ELF-1 (cell line): Measurements from ENCODE around the gene FAM78A.
"Not testable (repeated sequence)": the region's sequence is repeated elsewhere in the genome, so short reads cannot be mapped to it uniquely, and the experiment has no call there.

Experiments
- DNase-seq: peaks from one replicate; pipeline ENCODE4 v3.0.0-alpha.2; 2016; ENCODE audit warnings: low read depth, low spot score

Gene FAM78A

DNA sequence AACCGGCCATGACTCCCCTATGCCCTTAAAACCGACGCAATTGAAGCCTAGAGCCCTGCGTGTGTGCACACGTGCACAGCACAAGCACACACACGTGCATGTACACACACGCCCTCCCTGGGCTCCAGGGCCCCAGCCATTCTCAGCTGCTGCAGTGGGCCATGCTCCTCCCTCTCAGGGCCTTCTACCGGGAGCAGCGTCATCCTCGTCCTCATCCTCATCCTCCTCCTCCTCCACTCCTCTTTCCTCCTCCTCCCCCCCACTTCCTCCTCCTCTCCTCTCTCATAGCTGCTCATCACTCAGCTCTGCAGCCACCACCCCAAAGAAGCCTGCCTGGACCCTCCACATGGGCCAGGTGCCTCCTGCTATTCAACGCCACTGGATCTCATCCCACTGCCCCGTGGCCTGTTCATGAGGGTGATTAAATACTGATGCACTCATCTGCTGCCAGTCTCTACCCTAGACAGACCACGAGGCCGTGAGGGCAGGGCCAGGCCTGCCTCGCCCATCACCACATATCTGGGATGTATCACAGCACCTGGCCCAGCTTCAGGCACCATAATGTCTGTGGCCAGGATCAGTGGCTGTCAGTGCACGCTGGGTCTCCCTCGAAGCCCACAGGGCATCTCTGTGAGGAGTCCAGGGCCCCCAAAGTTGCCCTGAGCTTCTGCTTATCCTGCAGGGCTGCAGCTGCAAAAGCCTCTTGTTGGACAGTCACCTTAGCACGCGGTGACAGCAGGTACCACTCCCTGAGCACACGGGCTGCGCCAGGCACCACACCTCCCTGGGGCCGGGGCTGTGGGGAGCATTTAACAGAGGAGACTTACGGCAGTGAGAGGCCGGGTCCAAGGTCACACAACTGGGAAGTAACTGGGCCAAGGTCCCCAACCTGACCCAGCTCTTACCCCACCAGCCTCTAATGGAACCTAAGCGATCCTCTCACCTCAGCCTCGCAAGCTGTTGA lies 9.8 kb downstream of the FAM78A start:
- no peak for DNase-seq

DNA sequence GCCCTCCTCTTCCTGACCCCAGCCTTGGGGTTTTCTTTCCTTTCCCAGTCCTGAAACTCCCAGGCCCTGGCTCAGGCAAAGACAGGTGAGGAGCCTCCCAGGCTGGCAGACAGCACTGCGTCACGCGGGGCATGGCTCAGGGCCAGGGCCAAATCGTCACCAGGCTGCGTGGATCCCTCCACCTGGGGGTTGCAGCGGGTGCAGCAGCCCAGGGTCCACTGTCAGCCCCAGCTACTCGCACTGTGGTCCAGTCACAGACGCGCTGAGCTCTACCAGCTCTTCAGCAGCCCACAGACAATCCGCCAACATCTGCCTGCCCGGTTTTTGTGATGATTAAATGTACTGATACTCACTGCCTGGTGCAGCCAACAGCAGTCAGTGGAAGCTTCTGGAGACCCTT lies 12.1 kb downstream of the FAM78A start:
- DNase-seq, result no peak

DNA sequence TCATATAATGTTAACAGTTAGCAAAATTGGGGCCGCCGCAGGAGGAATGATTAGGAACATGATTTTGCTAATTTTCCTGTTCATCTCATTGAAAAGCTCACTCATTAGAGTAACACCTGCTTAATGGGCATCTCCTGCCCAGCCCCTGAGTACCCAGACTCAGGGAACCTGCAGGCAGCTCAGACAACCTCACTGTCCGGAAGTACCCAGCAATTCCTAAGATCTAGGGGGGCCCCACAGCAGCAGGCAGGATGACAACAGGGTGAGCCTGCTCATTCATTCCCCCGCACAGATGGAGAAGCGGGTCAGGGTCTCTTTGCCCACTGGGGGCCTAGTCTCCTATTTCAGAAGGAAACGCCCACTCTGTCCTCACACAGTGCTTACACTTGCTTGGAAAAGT lies 12.6 kb downstream of the FAM78A start:
- no peak for DNase-seq

DNA sequence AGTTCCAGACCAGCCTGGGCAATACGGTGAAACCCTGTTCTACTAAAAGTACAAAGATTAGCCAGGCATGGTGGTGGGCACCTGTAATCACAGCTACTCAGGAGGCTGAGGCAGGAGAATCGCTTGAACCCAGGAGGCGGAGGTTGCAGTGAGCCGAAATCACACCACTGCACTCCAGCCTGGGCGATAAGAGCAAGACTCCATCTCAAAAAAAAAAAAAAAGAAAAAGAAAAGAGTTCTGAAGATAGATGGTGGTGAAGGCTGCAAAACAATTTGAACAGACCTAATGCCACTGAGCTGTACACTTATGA lies 13.3 kb downstream of the FAM78A start:
- not testable (repeated sequence) for DNase-seq

DNA sequence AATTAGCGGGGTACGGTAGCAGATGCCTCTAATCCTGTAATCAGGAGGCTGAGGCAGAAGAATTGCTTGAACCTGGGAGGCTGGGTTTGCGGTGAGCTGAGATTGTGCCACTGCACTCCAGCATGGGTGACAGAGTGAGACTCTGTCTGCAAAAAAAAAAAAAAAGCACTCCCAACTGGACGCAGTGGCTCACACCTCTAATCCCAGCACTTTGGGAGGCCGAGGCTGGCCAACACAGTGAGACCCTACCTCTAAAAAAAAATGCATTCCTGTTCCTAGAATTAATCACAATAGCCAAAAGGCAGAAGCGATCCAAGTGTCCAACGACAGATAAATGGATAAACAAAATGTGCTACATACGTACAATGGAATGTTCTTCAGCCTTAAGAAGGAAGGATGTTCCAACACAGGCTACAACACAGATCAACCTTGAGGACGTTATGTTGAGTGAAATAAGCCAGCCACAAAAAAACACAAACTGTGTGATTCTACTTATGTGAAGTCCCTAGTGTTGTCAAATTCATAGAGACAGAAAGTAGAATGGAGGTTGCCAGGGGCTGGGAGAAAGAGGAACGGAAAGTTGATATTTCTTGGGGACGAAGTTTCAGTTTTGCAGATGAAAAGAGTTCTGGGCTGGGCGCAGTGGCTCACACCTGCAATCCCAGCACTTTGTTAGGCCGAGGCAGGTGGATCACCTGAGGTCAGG lies 13.8 kb downstream of the FAM78A start:
- no peak for DNase-seq

DNA sequence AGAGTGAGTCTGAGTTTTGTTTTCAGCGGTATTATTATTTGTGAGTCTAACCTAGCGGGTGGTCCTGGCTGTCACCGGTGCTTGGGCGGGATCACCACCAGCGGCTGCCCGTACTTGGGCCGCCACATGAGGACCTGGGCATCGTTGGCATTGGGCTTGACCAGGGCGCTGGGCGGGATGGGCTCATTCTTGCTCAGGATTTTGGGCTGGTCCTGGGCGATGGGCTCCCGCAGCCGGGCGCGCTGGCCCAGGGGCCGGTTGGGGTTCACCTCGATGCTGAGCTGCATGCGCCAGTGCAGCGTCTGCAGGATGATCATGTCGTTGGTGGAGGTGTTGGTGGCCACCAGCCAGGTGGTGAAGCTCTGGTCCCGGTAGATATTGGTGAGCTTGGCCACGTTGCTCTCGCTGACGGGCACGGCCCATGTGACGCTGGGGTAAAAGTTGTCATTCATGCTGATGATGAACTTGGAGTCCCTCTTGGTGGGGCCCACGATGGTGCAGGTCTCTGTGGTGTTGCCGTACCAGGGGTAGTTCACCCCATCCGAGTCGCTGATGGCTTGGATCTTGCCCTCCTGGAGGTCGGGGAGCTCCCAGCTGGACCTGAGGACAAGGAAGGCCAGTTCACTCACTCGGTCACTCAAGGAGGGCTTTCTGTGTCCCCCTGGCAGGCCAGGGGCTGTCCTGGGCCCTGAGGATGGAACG lies 15.4 kb downstream of the FAM78A start:
- DNase-seq, result no peak

DNA sequence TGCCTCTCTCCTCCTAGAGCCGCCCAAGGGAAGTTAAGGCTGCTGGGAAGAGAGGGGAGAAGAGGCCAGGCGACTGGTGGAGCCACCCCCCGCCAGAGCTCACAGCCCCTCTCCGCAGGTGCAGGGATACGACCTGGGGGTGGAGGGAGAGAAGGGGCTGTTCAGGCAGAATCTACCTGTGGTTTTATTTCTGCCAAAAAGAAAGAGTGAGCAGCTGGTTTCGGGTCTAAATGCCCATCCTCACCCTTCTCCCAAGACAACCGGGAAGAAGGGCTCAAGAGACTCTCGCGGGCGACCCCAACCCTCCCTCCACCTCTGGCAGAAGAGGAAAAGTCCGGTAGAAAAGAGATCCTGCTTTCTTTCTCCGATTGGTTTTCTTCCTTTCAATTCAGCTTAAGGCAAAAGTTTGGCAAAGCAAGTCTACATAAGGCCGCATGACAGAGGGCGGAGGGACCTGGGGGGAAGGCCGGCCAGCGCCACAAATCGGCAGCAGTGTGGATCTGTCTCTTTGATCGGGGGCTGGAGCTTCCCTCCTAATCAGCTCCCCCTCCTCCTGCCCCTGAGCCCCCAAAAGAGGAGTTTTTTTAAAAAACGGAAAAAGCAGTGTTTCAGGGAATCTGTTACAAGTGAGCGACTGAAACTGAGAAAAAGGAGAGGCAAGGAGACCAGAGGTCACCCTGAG lies 16.3 kb downstream of the FAM78A start:
- DNase-seq, result no peak

DNA sequence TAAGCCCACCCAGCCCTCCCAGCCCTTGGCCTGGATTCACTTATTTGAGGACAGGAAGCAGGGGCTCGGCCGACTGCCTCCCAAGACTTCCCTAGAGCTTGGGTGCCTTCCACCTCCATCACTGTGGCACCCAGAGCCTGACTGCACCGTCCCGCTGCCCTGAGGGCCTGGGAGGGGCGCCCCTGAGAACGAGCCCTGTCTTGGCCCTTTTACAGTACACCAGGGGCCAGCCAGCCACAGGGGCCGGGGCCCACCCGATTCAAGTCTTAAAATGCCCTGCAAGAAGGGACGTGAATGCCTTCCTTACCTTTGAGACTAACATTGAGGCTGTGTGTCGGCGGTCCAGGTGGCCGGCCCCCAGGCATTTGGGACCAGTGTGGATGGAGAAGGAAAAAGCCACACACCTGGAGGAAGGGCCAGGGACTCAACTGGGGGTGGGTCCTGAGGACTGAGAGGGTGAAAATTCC lies 16.8 kb downstream of the FAM78A start:
- DNase-seq, result no peak

DNA sequence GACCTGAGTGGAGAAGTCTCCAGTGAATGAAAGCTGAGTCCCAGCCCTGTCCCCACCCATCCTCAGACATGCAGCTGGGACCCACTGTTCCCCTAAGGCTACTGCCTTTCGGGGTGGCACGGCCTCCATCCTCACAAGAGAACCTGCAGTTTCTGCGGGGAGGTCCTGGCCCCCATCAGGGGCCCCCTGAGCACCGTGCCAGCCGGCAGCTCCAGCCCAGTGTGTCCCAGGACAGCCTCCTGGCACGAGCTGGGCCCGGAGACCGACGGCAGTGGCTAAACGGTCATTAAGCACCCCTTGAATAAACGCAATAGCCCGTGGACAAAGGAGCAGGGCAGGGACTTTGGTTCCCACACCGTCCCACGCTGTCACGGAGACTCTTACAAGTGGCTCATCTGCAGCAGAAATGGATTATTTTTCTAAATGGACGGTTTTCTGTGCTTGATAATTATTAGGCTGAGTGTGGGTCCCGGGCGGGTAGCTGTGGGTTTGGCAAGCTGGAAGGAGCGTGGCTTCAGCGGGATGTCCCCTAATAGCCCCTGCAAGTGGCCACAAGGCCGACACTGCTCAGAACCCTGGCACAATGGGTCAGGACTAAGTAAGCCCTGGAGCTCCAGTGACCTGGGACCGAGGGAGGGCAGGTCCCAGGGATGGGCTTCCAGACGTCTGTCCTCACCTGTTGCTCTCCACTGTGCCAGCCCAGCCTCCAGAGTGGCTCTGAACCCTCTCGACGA lies 17.4 kb downstream of the FAM78A start:
- no peak for DNase-seq

DNA sequence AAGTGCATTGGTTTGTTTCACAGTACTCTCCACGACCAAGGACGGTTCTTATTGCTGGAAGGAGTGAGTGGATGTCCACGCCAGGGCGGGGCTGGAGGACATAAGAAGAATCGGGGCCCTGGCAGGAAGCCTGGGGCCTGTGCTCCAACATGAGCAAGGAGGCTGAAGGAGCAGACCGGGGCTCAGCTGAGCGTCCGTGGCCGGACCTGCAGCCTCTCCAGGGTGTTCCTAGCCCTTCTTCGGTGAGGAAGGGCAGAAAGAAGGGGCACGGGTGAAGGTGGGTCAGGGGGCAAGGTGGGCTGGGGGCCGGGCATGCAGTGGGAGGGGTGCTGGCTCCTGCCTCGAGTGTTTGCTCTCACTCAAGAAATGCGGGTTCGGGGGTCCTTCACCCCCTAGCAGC lies 18.1 kb downstream of the FAM78A start:
- no peak for DNase-seq

DNA sequence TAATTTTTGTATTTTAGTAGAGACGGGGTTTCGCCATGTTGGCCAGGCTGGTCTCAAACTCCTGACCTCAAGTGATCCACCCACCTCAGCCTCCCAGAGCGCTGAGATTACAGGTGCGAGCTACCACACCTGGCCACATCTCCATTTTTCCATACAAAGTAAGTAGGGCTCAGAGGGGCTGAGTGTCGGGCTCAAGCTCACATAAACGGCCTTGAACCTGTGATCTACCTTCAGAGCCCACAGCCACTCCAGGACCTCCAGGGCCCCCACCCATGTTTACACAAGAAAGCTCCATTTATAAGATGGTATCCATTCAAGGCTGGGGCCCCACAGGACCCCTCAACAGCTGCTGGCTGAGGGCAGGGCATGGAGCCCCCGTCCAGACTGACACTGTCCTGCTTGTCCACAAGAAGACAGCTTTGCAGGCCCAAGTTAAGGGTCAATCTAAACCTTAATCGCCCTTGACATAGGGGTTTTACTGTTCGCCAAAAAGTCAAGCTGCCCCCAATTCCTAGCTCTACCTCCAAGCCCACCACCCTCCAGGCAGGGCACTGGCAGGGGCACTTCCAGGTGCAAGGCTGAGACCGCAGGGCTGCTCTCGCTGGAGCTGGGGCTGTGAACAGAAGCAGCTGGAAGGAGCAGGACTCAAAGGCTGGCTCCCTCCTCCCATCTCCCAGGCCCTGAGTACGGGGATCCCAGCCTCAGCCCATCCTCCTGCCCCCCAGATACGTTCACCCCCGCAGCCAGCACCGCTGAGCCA lies 18.9 kb downstream of the FAM78A start:
- DNase-seq, result no peak

DNA sequence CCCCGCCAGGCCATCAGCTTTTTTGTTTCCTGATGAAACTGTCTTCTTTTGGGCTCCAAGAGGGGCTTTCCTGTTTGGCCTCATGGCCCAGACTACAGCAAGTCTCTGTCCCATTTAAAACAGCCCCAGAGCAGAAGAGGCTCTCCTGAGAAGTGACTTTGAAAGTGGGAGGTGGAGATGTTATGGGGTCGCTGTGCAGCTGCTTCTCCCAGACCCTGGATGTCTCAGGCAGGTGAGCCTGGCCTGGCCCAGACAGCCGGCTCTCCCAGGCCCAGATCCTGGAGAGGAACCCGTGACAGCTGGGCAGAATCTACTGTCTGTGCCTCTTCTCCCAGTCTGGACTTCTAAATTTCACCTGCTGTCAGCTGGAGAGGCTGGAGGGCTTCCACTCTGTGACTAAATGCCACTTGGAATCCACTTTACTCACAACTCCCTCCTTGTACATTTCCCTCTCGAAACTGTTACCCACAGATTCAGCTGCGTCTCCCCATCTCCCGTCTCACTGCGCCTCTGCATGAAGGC lies 20.6 kb downstream of the FAM78A start:
- DNase-seq, result no peak

DNA sequence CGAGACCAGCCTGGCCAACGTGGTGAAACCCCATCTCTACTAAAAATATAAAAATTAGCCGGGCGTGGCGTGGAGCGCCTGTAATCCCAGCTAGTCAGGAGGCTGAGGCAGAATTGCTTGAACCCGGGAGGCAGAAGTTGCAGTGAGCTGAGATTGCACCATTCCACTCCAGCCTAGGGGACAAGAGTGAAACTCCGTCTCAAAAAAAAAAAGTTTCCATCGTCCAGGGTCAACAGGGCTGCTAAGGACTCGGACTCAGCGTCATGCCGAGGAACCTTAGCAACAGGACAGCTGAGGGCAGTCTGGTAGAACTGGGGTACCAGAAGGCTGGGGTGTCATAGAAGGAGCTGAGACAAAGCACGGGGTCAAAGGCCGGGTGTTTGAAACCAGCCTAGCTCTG lies 21.7 kb downstream of the FAM78A start:
- DNase-seq, result no peak

DNA sequence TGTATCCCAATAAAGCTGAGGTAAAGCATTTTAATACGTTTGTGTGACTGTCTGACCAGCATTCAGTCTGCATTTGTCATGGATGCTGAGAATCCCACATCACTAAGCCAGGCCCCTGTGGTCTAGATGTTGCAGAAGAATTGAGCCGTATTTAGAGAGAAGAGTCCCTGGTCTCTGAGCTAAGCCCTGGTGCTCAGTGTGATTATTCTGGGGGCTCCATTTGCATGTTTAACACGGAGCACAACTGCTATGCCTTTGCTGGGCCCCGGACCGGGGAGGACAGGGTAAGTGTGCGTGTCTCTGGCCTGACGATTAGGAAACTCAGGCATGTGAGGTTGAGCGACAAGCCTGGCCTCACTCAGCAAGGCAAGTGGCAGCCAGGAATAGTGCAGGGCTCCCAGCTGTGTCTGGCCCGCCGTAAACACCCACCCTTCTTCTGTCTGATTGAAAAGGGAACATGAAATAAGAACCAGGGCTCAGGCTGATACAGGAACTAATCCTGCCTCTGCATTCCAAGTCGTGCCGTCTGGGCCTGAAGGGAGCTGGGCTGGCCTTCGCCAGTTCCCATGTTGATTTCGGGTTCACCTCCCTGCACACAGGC lies 22.3 kb downstream of the FAM78A start:
- DNase-seq, result peak; percentile 71

DNA sequence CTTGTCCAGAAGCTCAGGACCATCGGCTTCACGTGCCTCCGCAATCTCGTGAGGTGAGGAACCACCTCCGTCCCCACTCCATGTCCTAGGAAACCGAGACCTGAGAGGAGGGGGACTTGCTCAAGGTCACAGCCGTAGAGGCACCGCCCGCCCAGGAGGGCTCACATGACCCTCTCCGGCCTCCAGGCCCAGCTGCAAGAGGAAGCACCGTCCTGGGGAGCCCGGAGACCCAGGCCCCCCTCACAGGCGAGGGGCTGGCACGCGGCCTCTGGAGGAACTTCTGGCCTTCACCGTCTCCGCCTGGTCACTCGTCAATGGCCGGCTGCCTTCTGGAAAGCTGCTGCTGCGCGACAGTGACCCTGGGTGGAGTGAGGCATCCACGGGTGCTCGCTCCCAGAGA lies 24.2 kb downstream of the FAM78A start:
- no peak for DNase-seq

DNA sequence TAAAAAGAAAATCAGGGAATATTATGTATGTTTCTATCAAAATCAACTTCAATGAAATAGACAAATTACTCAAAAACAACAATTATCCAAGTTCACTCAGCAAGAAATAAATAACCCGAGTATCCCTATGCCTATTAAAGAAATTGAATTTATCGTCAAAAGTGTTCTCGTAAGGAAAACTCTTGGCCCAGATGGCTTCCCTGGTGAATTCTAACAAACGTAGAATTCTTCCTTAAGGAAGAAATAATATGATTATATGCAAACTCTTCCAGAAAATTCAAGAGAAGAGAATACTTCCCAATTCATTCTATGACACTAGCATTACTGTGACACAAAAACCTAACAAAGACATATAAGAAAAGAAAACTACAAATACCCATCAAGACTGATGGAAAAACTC lies 29.7 kb downstream of the FAM78A start:
- no peak for DNase-seq

DNA sequence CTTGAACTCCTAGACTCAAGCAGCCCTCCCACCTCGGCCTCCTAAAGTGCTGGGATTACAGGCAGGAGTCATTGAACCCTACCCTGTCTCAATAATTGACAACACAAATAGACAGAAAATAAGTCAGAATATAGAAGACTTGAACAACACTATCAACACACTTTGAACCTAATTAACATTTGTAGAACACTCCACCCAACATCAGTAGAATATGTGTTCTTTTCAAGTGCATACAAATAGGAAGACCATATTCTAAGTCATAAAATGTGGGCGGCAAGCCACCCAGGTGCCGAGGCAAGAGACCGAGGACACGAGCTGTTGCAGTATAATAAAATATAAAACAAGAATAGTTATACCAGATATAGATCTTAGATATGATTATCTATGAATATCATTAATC lies 32.0 kb downstream of the FAM78A start:
- not testable (repeated sequence) for DNase-seq

DNA sequence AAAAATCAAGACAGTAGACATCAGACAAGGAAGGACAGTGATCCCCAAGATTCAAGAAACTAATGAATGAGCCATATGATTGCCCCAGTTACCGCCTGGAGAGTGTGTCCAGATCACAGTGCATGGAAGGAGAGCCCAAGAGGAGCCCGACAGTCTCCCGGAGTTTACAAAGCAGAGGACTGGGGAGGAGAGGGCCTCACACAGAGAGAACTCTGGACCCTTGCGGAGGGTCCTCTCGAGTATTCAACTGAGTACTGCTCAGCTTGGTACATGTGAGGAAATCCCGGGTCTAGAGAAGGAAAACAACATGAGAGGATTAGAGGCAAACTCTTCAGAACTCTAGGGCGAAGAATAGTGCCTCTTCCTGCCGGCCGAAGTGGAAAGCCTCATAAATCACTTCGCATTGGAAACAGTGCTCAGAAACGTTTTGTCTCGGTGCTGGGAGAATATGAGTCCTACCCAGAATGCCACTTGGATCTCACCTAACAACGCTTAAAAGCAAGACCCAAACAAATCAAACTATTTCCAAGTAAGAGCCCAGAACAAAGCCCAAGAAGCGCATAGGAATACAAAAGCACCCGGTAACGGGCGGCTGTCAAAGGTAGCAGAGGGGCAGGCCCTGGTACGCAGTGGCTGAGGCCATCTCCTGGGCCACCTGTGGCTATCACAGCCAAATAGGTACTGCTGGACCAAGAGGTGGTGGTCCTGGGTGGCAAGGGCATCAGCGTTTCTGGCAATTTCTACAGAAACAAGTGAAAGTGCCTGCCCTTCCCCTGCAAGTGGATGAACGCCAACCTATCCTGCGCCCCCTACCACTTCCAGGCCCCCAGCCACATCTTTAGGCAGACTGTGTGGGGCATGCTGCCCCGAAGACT lies 36.0 kb downstream of the FAM78A start:
- DNase-seq, result no peak
